Peyer's patch (tissue), 4 donors: ENCODE measurements around the gene GPR107.

ENCODE experiments used
- POLR2A ChIP-seq, 2 donors: fragments of 450-650 bp; IDR thresholded peaks; one replicate each; pipeline ENCODE4 v1.5.1; 2017; ENCODE audit warnings: antibody characterized with exemption in 2 of 2, mild to moderate bottlenecking in 2 of 2, moderate library complexity in 2 of 2
- TF ChIP-seq, protein P1 (sequence below), 6 experiments: fragments of 450-650 bp in 4 of 6; fragments of 200-600 bp in 2 of 6; sonication (generic) in 1 of 6; IDR thresholded peaks; one replicate each; pipeline ENCODE4 v1.5.1; 2017 to 2019; ENCODE audit warnings: antibody characterized with exemption in 6 of 6, mild to moderate bottlenecking in 3 of 6, moderate library complexity in 1 of 6

DNA sequence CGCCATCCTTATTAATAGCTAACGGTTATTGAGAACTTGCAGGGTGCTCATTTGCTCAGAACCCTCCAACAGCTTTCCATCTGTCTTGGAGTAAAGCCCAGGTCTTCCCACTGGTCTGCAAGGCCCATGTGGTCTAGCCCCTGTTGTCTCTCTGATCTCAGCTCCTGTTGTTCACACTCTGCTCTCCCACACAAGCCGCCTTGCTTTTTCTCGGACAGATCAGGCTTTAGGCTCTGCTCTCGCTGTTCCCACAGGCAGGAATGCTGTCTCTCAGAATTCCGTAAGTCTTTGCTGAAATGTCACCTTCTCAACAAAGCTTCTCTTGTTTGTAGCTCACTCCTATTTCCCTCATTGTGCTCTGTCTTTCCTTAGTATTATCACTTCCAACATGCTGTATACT, 34.3 kb downstream of the GPR107 start:
- TF ChIP-seq, protein P1, sequence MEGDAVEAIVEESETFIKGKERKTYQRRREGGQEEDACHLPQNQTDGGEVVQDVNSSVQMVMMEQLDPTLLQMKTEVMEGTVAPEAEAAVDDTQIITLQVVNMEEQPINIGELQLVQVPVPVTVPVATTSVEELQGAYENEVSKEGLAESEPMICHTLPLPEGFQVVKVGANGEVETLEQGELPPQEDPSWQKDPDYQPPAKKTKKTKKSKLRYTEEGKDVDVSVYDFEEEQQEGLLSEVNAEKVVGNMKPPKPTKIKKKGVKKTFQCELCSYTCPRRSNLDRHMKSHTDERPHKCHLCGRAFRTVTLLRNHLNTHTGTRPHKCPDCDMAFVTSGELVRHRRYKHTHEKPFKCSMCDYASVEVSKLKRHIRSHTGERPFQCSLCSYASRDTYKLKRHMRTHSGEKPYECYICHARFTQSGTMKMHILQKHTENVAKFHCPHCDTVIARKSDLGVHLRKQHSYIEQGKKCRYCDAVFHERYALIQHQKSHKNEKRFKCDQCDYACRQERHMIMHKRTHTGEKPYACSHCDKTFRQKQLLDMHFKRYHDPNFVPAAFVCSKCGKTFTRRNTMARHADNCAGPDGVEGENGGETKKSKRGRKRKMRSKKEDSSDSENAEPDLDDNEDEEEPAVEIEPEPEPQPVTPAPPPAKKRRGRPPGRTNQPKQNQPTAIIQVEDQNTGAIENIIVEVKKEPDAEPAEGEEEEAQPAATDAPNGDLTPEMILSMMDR (IDR thresholded peaks at IDR 0.05) = no peak
- no peak for TF ChIP-seq POLR2A (IDR thresholded peaks at IDR 0.05)
